ENCODE data around the gene FAM210A. TPM values are rescaled to one million over a fixed set of nuclear protein-coding genes. Genes with fewer than 3 reads are reported as not detected.

Gene FAM210A
- total RNA-seq, 1 donor from 2014 or later, result 19.8 TPM

DNA sequence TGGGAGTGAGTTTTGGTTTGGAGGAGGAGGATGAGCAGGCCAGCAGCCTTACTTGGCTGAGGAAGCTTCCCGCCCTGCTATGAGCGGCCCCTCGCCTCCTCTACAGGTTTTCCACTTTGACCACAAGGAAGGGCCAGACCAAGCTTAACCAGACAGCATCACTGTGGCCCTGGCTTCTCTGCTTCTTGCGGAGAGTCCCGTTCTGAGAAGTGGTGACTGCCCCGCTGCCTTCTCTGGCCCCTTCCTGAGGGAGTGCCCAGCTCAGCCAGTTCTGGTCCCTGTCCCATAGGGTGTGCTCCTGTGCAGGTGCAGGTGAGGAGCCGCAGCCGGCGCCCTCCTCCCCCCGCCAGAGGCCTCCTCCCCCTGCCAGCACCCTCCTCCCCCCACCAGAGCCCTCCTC, 101.0 kb downstream of the FAM210A start:
- no peak overlapping the region for H3K9ac ChIP-seq (ENCODE audit: low read depth in 1 of 3, low read length in 3 of 3)

DNA sequence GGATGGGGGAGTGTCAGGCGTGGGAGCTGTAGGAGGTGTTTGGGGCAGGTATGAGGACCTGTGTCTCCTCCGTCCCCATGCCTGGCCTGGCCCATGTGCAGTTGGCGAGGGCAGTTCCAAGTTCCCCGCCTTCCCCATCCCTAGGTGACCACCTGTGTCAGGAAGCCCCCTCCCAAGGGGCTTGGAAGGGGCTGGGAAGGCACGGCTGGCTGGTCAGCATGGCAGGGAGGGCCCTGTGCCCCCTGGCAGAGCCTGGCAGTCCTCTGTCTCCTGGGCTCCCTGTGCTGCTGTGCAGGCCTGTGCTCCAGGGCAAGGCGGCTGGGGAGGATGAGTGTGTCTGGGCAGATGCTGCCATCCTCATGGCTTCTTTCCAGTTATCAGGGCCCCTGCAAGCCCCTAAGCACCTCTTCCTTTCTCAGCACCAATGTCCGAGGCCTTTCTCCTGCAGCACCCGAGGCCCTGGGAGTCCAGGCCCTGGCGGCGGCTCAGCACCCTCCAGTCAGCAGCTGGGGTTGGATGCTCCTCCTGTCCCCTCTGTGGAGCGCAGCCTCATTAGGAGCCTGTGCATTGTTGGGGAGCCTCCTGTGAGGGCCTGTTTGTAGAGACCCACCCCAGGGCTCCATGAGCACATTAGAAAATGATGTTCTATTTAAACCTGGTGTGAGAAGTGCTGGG, 101.7 kb downstream of the FAM210A start:
- Histone ChIP-seq H3K9ac (ENCODE audit: low read depth in 1 of 3, low read length in 3 of 3) (no peak overlapping the region), H3K27ac (ENCODE audit: low read depth, low read length) (no peak overlapping the region)

More for the DNA sequence above, 101.0 kb downstream of the FAM210A start:
- no peak overlapping the region for H3K4me3 ChIP-seq (ENCODE audit: low read length in 3 of 3)
- peaks cover 3 to 10% (median 5%) of the 10 kb centered on the region in 3 donors for H3K36me3 ChIP-seq (ENCODE audit: control insufficient read depth in 3 of 3, insufficient read depth in 3 of 3, low read length in 3 of 3)
- no peak overlapping the region for H3K27ac ChIP-seq (ENCODE audit: low read depth, low read length)
- peaks cover 0 to 3% (median 0%) of the 10 kb centered on the region in 3 donors for H3K4me1 ChIP-seq (ENCODE audit: control insufficient read depth in 3 of 3, insufficient read depth in 3 of 3, low read length in 3 of 3)
- no peaks in the 10 kb centered on the region for H3K9me3 ChIP-seq (ENCODE audit: control insufficient read depth in 3 of 3, low read length in 3 of 3)
- H3K27me3 ChIP-seq (ENCODE audit: control insufficient read depth in 3 of 3, insufficient read depth in 3 of 3, low read length in 3 of 3), result no peaks in the 10 kb centered on the region

DNA sequence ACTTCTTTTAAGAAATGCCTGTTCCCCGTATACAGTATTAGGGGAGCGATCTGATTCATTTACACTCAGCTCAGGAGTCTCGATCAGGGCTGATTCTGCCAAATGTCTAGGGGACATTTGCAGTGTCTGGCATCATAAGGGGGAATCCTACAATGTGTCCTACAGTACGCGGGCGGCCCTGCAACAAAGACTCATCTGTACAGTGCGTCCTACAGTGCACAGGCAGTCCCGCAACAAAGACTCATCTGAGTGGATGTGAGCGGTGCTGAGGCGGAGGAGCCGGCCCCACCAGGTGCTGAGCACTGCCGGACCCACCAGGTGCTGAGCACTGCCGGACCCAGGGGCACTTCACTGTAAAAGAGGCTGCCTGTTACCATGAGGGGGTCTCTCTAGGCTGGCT, 102.5 kb downstream of the FAM210A start:
- Histone ChIP-seq H3K27ac (ENCODE audit: low read depth, low read length) (no peak overlapping the region), H3K4me1 (ENCODE audit: control insufficient read depth in 3 of 3, insufficient read depth in 3 of 3, low read length in 3 of 3) (peaks cover 0 to 3% (median 0%) of the 10 kb centered on the region in 3 donors), H3K9me3 (ENCODE audit: control insufficient read depth in 3 of 3, low read length in 3 of 3) (no peaks in the 10 kb centered on the region), H3K4me3 (ENCODE audit: low read length in 3 of 3) (no peak overlapping the region), H3K9ac (ENCODE audit: low read depth in 1 of 3, low read length in 3 of 3) (no peak overlapping the region), H3K36me3 (ENCODE audit: control insufficient read depth in 3 of 3, insufficient read depth in 3 of 3, low read length in 3 of 3) (peaks cover 3 to 10% (median 5%) of the 10 kb centered on the region in 3 donors), H3K27me3 (ENCODE audit: control insufficient read depth in 3 of 3, insufficient read depth in 3 of 3, low read length in 3 of 3) (no peaks in the 10 kb centered on the region)

More for the DNA sequence above, 101.7 kb downstream of the FAM210A start:
- H3K4me1 ChIP-seq (ENCODE audit: control insufficient read depth in 3 of 3, insufficient read depth in 3 of 3, low read length in 3 of 3), result peaks cover 0 to under 1% (median 0%) of the 10 kb centered on the region in 3 donors
- H3K9me3 ChIP-seq (ENCODE audit: control insufficient read depth in 3 of 3, low read length in 3 of 3), result no peaks in the 10 kb centered on the region
- H3K36me3 ChIP-seq (ENCODE audit: control insufficient read depth in 3 of 3, insufficient read depth in 3 of 3, low read length in 3 of 3), result peaks cover 3 to 10% (median 5%) of the 10 kb centered on the region in 3 donors
- H3K27me3 ChIP-seq (ENCODE audit: control insufficient read depth in 3 of 3, insufficient read depth in 3 of 3, low read length in 3 of 3), result no peaks in the 10 kb centered on the region
- no peak overlapping the region for H3K4me3 ChIP-seq (ENCODE audit: low read length in 3 of 3)

DNA sequence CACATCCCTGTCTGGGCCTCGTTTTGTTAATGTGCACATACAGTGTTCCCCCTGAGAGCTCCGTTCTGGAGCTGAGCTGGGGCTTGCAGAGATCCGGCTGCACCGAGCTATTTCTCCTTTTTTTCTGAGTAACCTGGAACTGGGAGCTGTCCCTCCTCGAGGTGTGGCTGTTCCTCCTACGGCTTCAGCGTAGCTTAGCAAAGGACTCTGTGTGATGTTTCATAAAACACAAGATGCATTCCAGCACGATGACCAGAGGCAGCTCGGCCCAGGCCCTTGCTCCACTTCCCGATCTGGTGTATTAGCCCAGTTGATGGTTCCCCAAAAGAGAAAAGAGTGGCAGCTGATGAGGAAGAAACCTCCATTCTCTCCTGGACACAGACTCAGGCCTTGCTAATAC, 103.0 kb downstream of the FAM210A start:
- H3K9ac ChIP-seq (ENCODE audit: low read depth in 1 of 3, low read length in 3 of 3), result no peak overlapping the region
- H3K9me3 ChIP-seq (ENCODE audit: control insufficient read depth in 3 of 3, low read length in 3 of 3), result no peaks in the 10 kb centered on the region
- H3K36me3 ChIP-seq (ENCODE audit: control insufficient read depth in 3 of 3, insufficient read depth in 3 of 3, low read length in 3 of 3), result peaks cover 3 to 10% (median 5%) of the 10 kb centered on the region in 3 donors

DNA sequence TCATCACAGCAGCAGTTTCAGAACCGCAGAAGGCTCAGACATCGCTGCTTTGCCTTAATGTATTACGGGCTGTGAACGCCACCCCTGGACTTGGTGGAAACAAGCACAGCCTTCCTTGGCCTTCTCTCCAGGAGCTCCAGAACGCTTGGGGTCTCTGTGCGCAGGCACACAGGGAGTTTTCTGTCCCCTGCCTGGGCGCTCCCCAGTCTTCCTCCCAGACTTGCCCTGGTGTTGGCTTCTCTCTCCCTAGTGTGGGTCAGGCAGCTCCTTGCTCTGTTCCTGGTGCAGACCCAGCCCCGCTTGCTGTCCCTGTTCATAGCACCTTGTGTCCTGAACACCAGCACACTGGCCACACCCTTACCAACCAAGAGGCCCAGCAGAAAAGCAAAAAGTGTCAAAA, 103.6 kb downstream of the FAM210A start:
- Histone ChIP-seq H3K27ac (ENCODE audit: low read depth, low read length) (no peak overlapping the region), H3K4me1 (ENCODE audit: control insufficient read depth in 3 of 3, insufficient read depth in 3 of 3, low read length in 3 of 3) (peaks cover 0 to 4% (median 2%) of the 10 kb centered on the region in 3 donors), H3K27me3 (ENCODE audit: control insufficient read depth in 3 of 3, insufficient read depth in 3 of 3, low read length in 3 of 3) (no peaks in the 10 kb centered on the region), H3K9ac (ENCODE audit: low read depth in 1 of 3, low read length in 3 of 3) (no peak overlapping the region), H3K36me3 (ENCODE audit: control insufficient read depth in 3 of 3, insufficient read depth in 3 of 3, low read length in 3 of 3) (peaks cover 3 to 10% (median 5%) of the 10 kb centered on the region in 3 donors), H3K9me3 (ENCODE audit: control insufficient read depth in 3 of 3, low read length in 3 of 3) (no peaks in the 10 kb centered on the region), H3K4me3 (ENCODE audit: low read length in 3 of 3) (no peak overlapping the region)

More for the DNA sequence above, 103.0 kb downstream of the FAM210A start:
- Histone ChIP-seq H3K27me3 (ENCODE audit: control insufficient read depth in 3 of 3, insufficient read depth in 3 of 3, low read length in 3 of 3) (no peaks in the 10 kb centered on the region), H3K4me3 (ENCODE audit: low read length in 3 of 3) (no peak overlapping the region), H3K27ac (ENCODE audit: low read depth, low read length) (no peak overlapping the region), H3K4me1 (ENCODE audit: control insufficient read depth in 3 of 3, insufficient read depth in 3 of 3, low read length in 3 of 3) (peaks cover 0 to 4% (median 2%) of the 10 kb centered on the region in 3 donors)

DNA sequence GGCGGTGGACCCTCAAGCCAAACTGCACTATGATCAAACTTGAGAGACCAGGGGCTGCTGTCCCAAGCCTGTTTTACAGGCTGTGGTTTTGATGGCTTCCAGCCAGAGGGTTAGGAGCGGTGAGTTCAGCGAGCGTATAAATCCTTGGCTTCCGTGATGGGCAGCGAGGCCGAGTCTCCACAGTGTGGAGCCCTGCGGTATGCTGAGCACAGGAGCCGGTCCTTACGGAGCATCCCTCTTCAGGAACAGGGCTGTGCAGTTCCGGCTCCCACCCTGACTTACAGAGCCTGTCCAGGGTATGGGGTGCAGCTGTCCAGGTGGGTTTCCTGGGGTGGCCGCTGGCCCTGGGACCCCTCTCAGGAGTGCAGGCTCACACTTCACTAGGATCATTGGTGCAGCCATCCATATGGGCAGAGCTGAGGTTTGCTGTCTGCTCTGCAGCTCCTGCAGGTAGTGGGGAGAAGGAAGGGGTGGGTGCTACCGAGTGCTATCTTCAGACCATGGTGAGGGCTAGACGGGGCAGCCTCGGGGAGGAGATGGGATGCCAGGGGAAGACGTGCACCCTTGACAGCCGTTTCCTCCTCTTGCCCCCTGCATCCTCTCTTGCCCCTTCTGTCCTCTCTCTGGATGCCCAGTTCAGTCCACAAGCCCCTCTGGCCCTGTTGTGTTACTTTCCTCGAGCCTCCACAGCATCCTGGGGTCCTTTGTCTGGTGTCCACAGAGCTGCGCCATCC, 104.3 kb downstream of the FAM210A start:
- Histone ChIP-seq H3K27me3 (ENCODE audit: control insufficient read depth in 3 of 3, insufficient read depth in 3 of 3, low read length in 3 of 3) (no peaks in the 10 kb centered on the region), H3K9ac (ENCODE audit: low read depth in 1 of 3, low read length in 3 of 3) (no peak overlapping the region), H3K4me1 (ENCODE audit: control insufficient read depth in 3 of 3, insufficient read depth in 3 of 3, low read length in 3 of 3) (peaks cover 0 to 4% (median 2%) of the 10 kb centered on the region in 3 donors), H3K27ac (ENCODE audit: low read depth, low read length) (no peak overlapping the region), H3K4me3 (ENCODE audit: low read length in 3 of 3) (no peak overlapping the region), H3K36me3 (ENCODE audit: control insufficient read depth in 3 of 3, insufficient read depth in 3 of 3, low read length in 3 of 3) (peaks cover 3 to 10% (median 5%) of the 10 kb centered on the region in 3 donors), H3K9me3 (ENCODE audit: control insufficient read depth in 3 of 3, low read length in 3 of 3) (no peaks in the 10 kb centered on the region)

DNA sequence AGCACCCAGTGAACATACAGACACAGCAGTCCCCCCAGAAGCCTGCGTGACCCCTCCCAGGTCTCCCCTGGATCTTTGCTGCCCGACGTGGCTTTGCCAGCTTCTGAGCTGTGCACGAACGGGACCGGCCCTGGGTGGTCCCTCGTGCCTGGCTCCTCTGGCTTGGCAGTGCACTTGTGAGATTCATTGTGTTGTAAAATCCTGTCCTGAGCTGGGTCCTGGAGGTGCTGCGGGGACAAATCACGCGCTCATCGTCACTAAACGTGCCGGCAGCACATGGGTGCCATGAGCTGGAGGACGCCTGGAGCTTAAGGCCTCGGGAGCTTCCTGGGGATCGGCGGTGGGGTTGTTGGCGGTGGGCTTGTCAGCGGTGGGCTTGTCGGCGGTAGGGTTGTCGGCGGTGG, 104.9 kb downstream of the FAM210A start:
- no peak overlapping the region for H3K9ac ChIP-seq (ENCODE audit: low read depth in 1 of 3, low read length in 3 of 3)
- no peak overlapping the region for H3K27ac ChIP-seq (ENCODE audit: low read depth, low read length)
- no peak overlapping the region for H3K4me3 ChIP-seq (ENCODE audit: low read length in 3 of 3)
- H3K9me3 ChIP-seq (ENCODE audit: control insufficient read depth in 3 of 3, low read length in 3 of 3), result no peaks in the 10 kb centered on the region
- peaks cover 0 to 8% (median 2%) of the 10 kb centered on the region in 3 donors for H3K4me1 ChIP-seq (ENCODE audit: control insufficient read depth in 3 of 3, insufficient read depth in 3 of 3, low read length in 3 of 3)
- peaks cover 3 to 10% (median 5%) of the 10 kb centered on the region in 3 donors for H3K36me3 ChIP-seq (ENCODE audit: control insufficient read depth in 3 of 3, insufficient read depth in 3 of 3, low read length in 3 of 3)
- H3K27me3 ChIP-seq (ENCODE audit: control insufficient read depth in 3 of 3, insufficient read depth in 3 of 3, low read length in 3 of 3), result no peaks in the 10 kb centered on the region

DNA sequence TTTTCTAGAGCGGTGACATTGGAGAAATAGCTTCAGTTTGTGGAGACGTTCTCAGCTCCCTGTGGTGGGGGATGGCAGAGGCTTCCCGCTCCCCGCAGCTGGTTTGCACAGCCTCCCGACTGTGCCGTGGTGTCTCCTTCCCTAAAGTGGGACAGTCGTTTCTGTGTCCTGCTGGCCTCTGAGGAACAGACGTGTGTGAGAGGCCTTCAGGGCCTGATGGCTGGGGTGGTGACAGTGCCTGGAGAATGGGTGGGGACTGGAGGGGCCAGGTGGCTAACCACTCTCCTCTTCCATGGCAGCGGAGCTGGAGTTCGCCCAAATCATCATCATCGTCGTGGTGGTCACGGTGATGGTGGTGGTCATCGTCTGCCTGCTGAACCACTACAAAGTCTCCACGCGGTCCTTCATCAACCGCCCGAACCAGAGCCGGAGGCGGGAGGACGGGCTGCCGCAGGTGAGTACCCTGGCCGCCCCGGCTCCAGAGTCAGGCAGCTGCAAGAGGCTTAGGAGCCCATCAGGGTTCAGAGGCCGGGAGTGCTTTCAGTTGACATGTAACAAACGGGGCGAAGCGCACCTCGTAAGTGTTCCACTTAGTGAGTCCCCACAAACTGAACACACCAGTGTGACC, 105.4 kb downstream of the FAM210A start:
- Histone ChIP-seq H3K36me3 (ENCODE audit: control insufficient read depth in 3 of 3, insufficient read depth in 3 of 3, low read length in 3 of 3) (peaks cover 3 to 10% (median 5%) of the 10 kb centered on the region in 3 donors), H3K27me3 (ENCODE audit: control insufficient read depth in 3 of 3, insufficient read depth in 3 of 3, low read length in 3 of 3) (no peaks in the 10 kb centered on the region), H3K27ac (ENCODE audit: low read depth, low read length) (no peak overlapping the region), H3K9me3 (ENCODE audit: control insufficient read depth in 3 of 3, low read length in 3 of 3) (no peaks in the 10 kb centered on the region), H3K4me3 (ENCODE audit: low read length in 3 of 3) (no peak overlapping the region), H3K4me1 (ENCODE audit: control insufficient read depth in 3 of 3, insufficient read depth in 3 of 3, low read length in 3 of 3) (peaks cover 0 to 13% (median 3%) of the 10 kb centered on the region in 3 donors), H3K9ac (ENCODE audit: low read depth in 1 of 3, low read length in 3 of 3) (no peak overlapping the region)

DNA sequence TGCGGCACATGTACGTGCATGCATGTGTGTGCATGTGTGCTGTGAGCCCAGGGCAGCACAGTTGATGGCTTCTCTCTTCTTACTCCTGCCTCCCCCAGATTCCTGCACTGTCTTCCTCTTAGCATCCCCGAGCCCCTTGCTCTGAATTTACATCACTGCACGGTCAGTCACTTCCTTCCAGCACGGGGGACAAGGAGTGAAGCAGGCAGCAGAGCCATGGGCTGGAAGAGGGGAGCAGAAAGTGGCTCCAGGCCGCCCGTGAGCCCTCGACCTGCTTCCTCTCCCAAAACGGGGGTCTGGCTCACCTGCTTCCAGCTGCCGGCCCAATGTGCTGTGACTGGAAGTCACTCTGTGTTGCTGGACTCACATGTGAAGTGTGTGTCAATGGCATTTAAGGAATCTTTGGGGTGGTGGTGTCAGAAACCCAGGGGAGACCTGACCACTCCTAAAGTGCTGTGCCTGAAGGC, 106.1 kb downstream of the FAM210A start:
- Histone ChIP-seq H3K27ac (ENCODE audit: low read depth, low read length) (no peak overlapping the region), H3K4me3 (ENCODE audit: low read length in 3 of 3) (no peak overlapping the region), H3K4me1 (ENCODE audit: control insufficient read depth in 3 of 3, insufficient read depth in 3 of 3, low read length in 3 of 3) (peaks cover 5 to 18% (median 8%) of the 10 kb centered on the region in 3 donors), H3K9ac (ENCODE audit: low read depth in 1 of 3, low read length in 3 of 3) (no peak overlapping the region), H3K27me3 (ENCODE audit: control insufficient read depth in 3 of 3, insufficient read depth in 3 of 3, low read length in 3 of 3) (no peaks in the 10 kb centered on the region), H3K36me3 (ENCODE audit: control insufficient read depth in 3 of 3, insufficient read depth in 3 of 3, low read length in 3 of 3) (peaks cover 3 to 10% (median 5%) of the 10 kb centered on the region in 3 donors), H3K9me3 (ENCODE audit: control insufficient read depth in 3 of 3, low read length in 3 of 3) (no peaks in the 10 kb centered on the region)

Measured in skeletal muscle tissue (tissue), 4 donors.